Suprapubic skin (tissue), 4 donors: ENCODE results near the gene TCERG1L. TPM values are rescaled to one million over a fixed set of nuclear protein-coding genes. Genes with fewer than 3 reads are reported as not detected.

Source experiments
- DNase-seq, 2 donors: peaks; one replicate each; pipeline ENCODE4 v3.0.0-alpha.2; 2019; ENCODE audit warnings: low spot score in 2 of 2
- H3K27ac ChIP-seq: fragments of 200-600 bp; sonication (generic); one replicate; pipeline ENCODE4 v1.5.1; 2019
- H3K27me3 ChIP-seq: fragments of 200-600 bp; sonication (generic); one replicate; pipeline ENCODE4 v1.5.1; 2019
- H3K36me3 ChIP-seq: fragments of 200-600 bp; sonication (generic); one replicate; pipeline ENCODE4 v1.5.1; 2019
- H3K4me1 ChIP-seq: fragments of 200-600 bp; sonication (generic); one replicate; pipeline ENCODE4 v1.5.1; 2019
- H3K4me3 ChIP-seq: fragments of 200-600 bp; sonication (generic); one replicate; pipeline ENCODE4 v1.5.1; 2019; ENCODE audit warnings: mild to moderate bottlenecking
- H3K9me3 ChIP-seq: fragments of 200-600 bp; sonication (generic); one replicate; pipeline ENCODE4 v1.5.1; 2019
- EP300 ChIP-seq: sonication (generic); formaldehyde crosslinking; IDR thresholded peaks from one replicate; pipeline ENCODE4 v1.6.1; 2017; ENCODE audit warnings: antibody characterized with exemption
- POLR2A ChIP-seq, 2 donors: fragments of 450-650 bp; IDR thresholded peaks; one replicate each; pipeline ENCODE4 v1.6.1; 2017; ENCODE audit warnings: antibody characterized with exemption in 2 of 2, mild to moderate bottlenecking in 2 of 2, moderate library complexity in 2 of 2
- POLR2AphosphoS5 ChIP-seq, 3 donors: sonication (generic); formaldehyde crosslinking; IDR thresholded peaks; one replicate each; pipeline ENCODE4 v1.6.1; 2017; ENCODE audit warnings: antibody characterized with exemption in 3 of 3
- WGBS: methylation state at CpG from one replicate; pipeline ENCODE4 v1.1.5; 2018; 5-methylcytosine and 5-hydroxymethylcytosine counted together
- total RNA-seq, 4 donors: library from RNA; depleted of rRNA; stranded (reverse); fragments of >200 nt; gene quantifications; one replicate each; pipeline ENCODE4 v1.1.0, GENCODE V29; 2016
- TF ChIP-seq, protein P1 (sequence below), 2 donors: fragments of 200-600 bp in 1 of 2; fragments of 450-650 bp in 1 of 2; sonication (generic) in 1 of 2; IDR thresholded peaks; one replicate each; pipeline ENCODE4 v1.5.1; 2016 to 2019; ENCODE audit warnings: antibody characterized with exemption in 2 of 2, mild to moderate bottlenecking in 1 of 2, moderate library complexity in 1 of 2

Gene TCERG1L
- total RNA-seq, 4 donors from 2014 or later: 0.32 to 1.0 (median 0.51) TPM

DNA sequence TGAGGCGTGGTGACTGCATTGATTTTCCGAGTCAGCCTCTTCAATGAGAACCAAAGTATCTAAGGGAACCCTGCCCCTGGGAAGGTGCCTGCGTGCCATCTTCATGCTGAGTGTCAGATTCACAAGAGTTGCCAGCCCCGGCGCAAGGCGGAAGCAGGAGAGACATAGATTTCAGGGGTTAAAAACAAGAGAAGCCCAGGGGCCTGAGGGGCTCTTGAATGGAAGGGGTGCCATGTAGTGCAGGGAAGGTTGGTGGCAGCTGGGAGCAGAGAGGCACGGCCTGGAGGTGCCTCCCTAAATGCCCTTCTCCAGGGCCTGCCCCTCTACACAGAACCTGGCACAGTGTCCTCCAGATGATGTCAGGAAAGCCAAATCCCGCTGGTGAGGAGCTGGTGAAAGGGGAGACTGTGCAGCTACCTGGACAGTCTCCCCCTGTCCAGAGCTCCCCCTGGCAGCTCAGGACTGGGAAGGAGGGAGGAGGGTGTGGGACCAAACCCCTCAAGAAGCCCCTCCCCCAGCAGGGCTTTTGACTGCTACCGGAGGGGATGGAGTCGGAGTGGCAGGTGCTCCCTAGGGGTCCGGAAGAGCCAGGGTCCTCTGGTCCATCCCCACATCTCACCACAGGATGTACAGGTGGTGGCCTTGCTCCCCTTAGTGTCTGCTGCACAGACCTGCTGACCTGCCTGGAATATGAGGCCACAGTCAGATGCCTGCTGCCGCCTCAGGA, 137.9 kb downstream of the TCERG1L start:
- DNase-seq: peak in 1 of 2 donors; percentile 41
- Histone ChIP-seq H3K27me3 (peaks cover 12% of the 10 kb centered on the region), H3K27ac (no peak overlapping the region), H3K36me3 (no peaks in the 10 kb centered on the region), H3K4me1 (peaks cover 9% of the 10 kb centered on the region), H3K9me3 (no peaks in the 10 kb centered on the region), H3K4me3 (no peak overlapping the region)
- 91% methylated on average over 12 of the region's 12 CpGs for WGBS
- TF ChIP-seq EP300: no peak
- TF ChIP-seq POLR2AphosphoS5 (IDR thresholded peaks at IDR 0.05): no peak
- TF ChIP-seq, protein P1, sequence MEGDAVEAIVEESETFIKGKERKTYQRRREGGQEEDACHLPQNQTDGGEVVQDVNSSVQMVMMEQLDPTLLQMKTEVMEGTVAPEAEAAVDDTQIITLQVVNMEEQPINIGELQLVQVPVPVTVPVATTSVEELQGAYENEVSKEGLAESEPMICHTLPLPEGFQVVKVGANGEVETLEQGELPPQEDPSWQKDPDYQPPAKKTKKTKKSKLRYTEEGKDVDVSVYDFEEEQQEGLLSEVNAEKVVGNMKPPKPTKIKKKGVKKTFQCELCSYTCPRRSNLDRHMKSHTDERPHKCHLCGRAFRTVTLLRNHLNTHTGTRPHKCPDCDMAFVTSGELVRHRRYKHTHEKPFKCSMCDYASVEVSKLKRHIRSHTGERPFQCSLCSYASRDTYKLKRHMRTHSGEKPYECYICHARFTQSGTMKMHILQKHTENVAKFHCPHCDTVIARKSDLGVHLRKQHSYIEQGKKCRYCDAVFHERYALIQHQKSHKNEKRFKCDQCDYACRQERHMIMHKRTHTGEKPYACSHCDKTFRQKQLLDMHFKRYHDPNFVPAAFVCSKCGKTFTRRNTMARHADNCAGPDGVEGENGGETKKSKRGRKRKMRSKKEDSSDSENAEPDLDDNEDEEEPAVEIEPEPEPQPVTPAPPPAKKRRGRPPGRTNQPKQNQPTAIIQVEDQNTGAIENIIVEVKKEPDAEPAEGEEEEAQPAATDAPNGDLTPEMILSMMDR (IDR thresholded peaks at IDR 0.05): no peak
- TF ChIP-seq POLR2A (IDR thresholded peaks at IDR 0.05): no peak

DNA sequence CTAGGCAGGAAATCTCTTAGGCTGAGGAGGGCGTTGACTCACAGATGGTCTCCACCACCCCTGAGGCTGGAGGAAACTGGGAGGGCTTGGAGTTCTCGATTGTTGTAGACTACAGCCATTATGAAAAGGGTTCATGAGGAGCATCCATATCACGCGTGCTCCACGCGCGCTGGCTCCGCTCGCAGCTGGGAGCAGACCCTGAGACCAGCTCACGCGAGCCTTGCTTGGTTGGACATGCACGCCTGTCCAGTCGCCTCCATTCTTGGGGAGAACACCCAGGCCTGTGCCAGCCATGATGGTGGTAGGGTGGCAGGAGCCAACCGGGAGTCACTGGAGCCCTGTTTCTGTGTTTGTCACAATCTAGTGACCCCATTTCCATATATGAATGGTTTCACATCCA, 139.1 kb downstream of the TCERG1L start:
- DNase-seq: peak in 1 of 2 donors; percentile 53
- TF ChIP-seq EP300 (no peak), POLR2AphosphoS5 (IDR thresholded peaks at IDR 0.05) (no peak), POLR2A (IDR thresholded peaks at IDR 0.05) (no peak)
- TF ChIP-seq, protein P1 (IDR thresholded peaks at IDR 0.05): no peak
- H3K4me1 ChIP-seq: no peaks in the 10 kb centered on the region
- no peak overlapping the region for H3K4me3 ChIP-seq
- no peak overlapping the region for H3K27ac ChIP-seq
- no peaks in the 10 kb centered on the region for H3K36me3 ChIP-seq
- H3K9me3 ChIP-seq: no peaks in the 10 kb centered on the region
- WGBS: 83% methylated on average over 14 of the region's 14 CpGs
- H3K27me3 ChIP-seq: peaks cover 5% of the 10 kb centered on the region

DNA sequence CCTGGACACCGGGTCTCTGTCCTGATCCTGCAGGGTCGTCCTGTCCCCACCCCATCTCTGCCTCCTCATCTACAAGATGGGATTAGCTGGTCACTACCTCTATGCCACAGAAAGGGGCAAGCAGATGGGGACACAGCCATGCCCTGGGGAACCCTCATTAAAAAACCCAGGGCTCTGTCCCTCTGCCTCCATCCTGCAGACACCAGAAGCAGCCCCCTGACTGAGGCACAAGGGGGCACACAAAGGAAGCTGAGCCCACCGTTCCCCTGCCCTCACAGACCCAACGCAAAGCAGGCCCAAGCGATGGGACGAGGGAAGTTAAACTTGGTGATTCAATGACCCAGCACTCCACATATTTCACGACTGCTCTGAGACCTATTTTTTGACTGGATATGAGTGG, 142.4 kb downstream of the TCERG1L start:
- 90% methylated on average over 7 of the region's 7 CpGs for WGBS
- Histone ChIP-seq H3K9me3 (no peaks in the 10 kb centered on the region), H3K4me1 (no peaks in the 10 kb centered on the region), H3K27ac (no peak overlapping the region), H3K4me3 (no peak overlapping the region), H3K27me3 (peaks cover 3% of the 10 kb centered on the region), H3K36me3 (no peaks in the 10 kb centered on the region)
- peak in 1 of 2 donors; percentile 40 for DNase-seq
- TF ChIP-seq POLR2A (IDR thresholded peaks at IDR 0.05) (no peak), POLR2AphosphoS5 (IDR thresholded peaks at IDR 0.05) (no peak), EP300 (no peak)
- TF ChIP-seq, protein P1 (IDR thresholded peaks at IDR 0.05): no peak

DNA sequence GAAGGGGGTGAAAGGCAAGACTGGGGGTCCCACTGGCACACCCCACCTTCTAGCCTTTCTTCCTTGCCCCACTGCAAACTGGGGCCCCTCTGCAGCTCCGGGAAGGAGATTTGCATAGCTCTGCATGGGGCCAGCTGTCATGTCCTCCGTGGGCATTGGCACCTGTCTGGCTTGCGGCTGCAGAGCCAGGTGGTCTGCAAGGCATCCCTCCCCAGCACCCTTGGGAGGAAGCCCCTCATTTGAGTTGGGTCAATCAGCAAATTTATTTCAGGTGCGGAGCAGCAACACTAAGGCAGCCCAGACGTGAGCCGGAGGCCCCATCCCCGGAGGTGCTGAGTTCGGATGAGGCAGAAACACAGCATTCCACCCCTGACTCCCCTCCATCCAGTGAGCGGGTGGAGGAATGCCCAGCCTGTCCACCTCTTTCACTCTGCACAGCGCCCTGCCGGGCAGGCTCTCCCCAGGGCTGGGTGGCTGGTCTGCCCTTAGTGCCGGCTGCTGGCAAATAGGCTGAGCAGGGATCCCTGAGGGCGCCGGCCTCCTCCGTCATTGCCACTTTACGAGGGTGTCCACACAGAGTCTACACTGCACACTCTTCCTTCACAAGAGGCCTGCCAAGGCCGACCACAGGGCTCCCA, 143.2 kb downstream of the TCERG1L start:
- H3K4me1 ChIP-seq: no peaks in the 10 kb centered on the region
- no peaks in the 10 kb centered on the region for H3K36me3 ChIP-seq
- no peak overlapping the region for H3K4me3 ChIP-seq
- 71% methylated on average over 4 of the region's 17 CpGs for WGBS
- TF ChIP-seq POLR2AphosphoS5 (IDR thresholded peaks at IDR 0.05) (no peak), EP300 (no peak), POLR2A (IDR thresholded peaks at IDR 0.05) (no peak)
- TF ChIP-seq, protein P1 (IDR thresholded peaks at IDR 0.05): no peak
- no peaks in the 10 kb centered on the region for H3K9me3 ChIP-seq
- peak in 1 of 2 donors; percentile 69 for DNase-seq
- no peak overlapping the region for H3K27ac ChIP-seq
- no peaks in the 10 kb centered on the region for H3K27me3 ChIP-seq

DNA sequence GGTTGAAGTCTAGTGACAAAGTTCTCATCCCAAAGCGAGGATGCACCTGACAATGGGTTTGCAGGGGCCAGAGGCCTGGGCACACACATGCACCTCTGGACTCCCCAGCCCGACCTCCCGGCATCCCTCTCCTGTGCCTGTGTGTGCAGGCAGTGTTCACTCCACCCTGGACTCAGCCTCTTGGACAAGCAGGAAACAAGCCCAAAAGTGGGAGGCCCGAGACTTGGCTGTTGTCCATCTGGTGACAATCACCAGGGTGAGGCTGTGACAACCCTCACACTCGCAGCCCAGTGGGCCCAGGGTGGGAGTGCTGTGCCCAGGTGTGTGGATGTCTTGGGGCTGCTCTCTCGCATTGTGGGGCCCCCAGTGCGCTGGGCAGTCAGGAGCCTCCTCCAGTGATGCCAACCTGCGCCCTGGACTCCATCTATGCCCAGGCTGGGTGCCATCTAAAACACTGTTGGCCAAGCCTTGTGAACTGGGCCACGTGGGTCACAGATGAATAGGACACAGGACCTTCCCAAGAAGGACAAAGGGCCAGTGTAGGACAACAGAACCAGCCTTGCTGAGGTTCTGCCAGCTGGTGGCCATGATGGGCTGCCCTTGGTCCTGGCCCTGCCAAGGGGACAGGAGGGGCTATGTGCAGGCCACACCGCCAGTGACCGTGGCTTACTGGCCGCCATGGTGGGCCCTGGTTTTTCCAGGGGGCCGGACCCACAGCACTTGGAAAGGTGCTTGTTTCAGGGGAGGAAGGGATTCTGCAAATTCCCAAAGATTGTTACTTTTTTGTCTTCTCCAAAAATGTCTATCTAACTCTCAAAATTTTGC, 144.3 kb downstream of the TCERG1L start:
- no peak for TF ChIP-seq EP300
- TF ChIP-seq POLR2AphosphoS5 (IDR thresholded peaks at IDR 0.05): no peak
- TF ChIP-seq, protein P1 (IDR thresholded peaks at IDR 0.05): no peak
- no peak for TF ChIP-seq POLR2A (IDR thresholded peaks at IDR 0.05)
- no peak overlapping the region for H3K4me3 ChIP-seq
- H3K9me3 ChIP-seq: no peaks in the 10 kb centered on the region
- WGBS: 92% methylated on average over 5 of the region's 13 CpGs
- peak in 1 of 2 donors; percentile 45 for DNase-seq
- H3K27ac ChIP-seq: no peak overlapping the region
- H3K36me3 ChIP-seq: no peaks in the 10 kb centered on the region
- no peaks in the 10 kb centered on the region for H3K4me1 ChIP-seq
- H3K27me3 ChIP-seq: no peaks in the 10 kb centered on the region
